GM20000 (cell line): ENCODE data around the gene ZNF576.

ENCODE experiments used
- DNase-seq: peaks from one replicate; pipeline ENCODE4 v3.0.0; 2012; ENCODE audit warnings: low spot score
- TF ChIP-seq, protein P1 (sequence below): IDR thresholded peaks from 2 replicates; pipeline ENCODE4 v1.5.1; 2012; ENCODE audit warnings: mild to moderate bottlenecking, control low read depth; ENCODE audit errors: extremely low read depth, missing control alignments

Gene ZNF576

DNA sequence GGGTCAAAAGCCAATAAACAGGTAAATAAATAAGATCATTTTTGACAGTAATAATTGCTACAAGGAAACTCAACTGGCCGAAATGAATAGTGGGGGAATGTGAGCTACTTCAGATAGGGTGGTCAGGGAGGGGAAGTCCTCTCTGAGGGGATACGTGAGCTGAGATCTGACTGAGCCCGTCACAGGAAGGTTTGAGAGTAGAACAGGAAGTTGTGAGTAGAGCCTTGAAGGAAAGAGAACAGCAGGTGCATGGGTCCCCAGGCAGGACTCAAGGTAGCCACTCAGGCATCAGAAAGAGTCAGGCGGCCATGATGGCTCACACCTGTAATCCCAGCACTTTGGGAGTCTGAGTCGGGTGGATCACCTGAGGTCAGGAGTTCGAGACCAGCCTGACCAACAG, 6.7 kb upstream of the ZNF576 start:
- TF ChIP-seq, protein P1, sequence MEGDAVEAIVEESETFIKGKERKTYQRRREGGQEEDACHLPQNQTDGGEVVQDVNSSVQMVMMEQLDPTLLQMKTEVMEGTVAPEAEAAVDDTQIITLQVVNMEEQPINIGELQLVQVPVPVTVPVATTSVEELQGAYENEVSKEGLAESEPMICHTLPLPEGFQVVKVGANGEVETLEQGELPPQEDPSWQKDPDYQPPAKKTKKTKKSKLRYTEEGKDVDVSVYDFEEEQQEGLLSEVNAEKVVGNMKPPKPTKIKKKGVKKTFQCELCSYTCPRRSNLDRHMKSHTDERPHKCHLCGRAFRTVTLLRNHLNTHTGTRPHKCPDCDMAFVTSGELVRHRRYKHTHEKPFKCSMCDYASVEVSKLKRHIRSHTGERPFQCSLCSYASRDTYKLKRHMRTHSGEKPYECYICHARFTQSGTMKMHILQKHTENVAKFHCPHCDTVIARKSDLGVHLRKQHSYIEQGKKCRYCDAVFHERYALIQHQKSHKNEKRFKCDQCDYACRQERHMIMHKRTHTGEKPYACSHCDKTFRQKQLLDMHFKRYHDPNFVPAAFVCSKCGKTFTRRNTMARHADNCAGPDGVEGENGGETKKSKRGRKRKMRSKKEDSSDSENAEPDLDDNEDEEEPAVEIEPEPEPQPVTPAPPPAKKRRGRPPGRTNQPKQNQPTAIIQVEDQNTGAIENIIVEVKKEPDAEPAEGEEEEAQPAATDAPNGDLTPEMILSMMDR = no peak
- no peak for DNase-seq

DNA sequence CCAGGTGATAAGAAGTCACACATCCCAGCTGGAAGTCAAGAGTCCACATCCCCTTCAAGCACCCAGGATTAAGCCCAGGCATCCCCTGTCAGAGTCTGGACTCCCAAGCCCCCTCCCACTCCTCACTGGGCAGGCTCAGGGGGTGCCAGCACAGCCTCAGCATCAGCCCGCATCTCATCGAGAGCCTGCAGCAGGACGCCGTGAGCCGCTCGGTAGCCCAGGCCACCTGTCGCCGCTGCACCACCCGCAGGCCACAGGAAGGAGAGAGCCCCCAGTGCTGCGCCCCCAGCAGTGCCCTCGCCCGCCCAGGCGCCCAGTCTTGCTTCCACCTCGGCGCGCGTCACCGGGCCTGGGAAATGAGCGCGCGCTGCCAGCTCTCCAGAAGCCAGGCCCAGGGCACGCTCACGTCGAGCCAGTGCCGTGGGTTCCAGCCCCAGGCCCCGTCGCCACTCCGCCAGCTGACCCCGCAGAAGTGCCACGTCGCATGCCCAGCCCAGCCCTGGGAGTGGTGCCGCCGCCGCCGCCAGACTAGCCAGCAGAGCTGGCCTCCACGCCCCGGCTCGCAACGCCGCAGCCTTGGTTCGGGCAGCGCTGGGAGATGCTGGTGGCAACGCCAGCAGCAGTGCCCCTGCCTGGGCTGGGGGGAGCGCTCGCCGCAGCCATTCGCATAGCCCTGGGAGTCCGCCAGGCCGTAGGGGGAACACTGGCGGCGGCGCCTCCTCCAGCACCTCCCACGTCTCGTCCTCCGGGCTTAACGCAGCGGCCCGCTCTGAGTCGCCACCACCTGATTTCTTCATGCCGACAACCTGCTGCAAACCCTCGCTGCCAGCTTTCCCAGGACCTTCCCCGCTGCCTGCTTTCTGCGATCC, 4.3 kb upstream of the ZNF576 start:
- TF ChIP-seq, protein P1 = no peak
- no peak for DNase-seq

DNA sequence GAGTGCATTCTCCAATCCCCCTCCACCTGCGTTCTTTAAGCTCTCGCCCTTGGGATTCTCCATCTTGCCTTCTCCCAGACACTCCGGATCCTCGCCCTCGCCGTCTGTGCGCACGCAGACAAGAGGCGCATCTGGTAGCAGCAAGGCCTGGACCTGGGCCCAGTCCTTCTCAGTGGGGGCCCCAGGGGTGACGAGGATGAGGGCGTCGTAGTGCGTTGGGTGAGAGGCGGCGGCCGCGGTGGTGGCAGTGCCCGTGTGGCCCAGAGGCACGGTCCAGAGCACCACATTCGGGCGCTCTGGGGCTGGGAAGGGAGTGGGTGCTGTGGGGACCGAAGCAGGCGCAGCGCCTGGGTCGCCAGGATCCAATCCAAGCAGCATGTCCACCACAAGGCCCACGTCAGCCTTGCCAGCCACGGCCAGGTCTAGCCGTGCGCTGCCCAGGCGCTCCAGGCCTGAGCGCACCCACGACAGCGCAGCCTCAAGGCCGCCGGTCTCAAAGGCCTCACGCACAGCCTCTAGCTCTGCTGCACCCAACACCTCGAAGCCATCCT, 3.5 kb upstream of the ZNF576 start:
- TF ChIP-seq, protein P1 = no peak

DNA sequence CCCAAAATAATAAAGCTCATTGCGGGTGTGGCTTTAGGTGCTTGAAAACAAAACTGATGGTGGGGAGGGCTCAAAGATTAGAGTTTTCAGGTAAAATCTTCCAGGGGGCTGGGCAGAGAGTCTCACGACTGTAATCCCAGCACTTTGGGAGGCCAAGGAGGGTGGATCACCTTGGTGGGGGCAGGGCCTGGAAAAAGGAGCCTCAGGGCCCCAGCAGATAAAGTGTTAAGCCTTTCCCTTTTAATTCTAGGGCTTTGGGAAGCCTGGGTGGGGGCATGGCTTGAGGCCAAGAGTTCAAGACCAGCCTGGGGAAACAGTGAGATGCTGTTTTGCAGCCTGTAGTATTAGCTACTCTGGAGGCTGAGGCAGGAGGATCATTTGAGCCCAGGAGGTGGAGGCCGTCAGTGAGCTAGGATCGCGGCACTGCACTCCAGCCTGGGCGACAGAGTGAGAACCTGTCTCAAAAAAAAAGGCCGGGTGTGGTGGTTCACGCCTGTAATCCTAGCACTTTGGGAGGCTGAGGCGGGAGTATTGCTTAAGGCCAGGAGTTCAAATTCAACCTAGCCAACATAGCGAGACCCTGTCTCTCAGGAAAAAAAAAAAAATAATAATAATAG, 2.2 kb upstream of the ZNF576 start:
- TF ChIP-seq, protein P1 = no peak

More for the DNA sequence above, 3.5 kb upstream of the ZNF576 start:
- DNase-seq = no peak

DNA sequence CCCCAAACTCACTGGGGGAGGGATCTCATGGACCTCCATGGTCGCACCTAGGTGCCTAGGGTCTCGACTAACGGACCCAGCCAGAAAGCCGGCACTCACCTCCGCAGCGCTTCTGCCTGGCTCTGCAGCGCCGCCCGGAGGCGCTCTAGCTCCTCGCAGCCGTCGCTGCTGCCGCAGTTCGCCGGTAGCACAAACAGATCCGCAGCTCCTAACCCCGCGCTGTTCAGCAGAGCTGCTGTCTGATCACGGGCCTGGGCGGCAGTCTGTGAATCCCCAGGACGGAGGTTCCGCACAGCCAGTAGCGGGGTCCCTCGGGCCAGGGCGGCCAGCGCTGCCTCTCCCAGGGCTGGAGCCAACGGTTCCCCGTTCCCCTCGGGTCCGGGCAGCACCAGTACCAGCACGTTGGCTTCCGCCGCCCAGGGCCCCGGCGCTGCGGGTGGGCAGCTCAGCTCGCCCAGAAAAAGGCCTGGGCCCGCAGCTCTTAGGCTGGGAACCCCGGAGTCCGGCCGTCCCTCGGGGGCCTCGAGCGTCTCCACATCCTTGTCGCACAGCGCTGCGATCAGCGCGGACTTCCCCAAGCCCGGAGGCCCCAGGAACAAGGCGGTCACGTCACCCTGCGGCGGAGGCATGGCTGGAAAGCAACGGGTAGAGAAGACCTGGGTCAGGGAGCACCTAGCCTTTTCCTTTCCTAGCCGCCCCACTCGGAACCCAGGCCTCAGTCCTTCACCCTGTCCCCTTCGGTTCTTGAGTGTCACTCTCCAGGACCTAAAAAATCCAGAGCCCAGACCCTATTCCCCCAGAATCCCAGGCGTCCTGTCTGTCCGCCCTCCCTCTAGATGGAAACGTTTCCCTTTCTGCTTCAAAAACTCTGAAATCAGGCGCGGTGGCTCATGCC, 1.4 kb upstream of the ZNF576 start:
- DNase-seq = peak; percentile 81
- TF ChIP-seq, protein P1 = peak; percentile 86

More for the DNA sequence above, 2.2 kb upstream of the ZNF576 start:
- DNase-seq = no peak

DNA sequence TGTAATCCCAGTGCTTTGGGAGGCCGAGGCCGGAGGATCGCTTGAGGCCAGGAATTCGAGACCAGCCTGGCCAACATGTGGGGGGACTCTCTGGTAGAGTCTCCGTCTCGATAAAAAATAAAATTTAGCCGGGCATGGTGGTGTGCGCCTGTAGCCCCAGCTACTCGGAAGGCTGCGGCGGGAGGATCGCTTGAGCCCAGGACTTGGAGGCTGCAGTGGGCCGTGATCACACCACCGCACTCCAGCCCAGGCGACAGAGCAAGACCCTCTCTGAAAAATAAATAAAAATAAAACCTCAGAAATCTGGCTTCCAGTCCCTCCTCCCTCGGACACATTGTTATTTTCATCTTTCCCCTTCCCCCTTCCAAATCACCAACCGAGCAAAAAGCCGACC, 793 bp upstream of the ZNF576 start:
- TF ChIP-seq, protein P1 = no peak
- DNase-seq = no peak
